K562 (cell line): ENCODE data around the gene DMBT1. TPM values are rescaled to one million over a fixed set of nuclear protein-coding genes. Genes with fewer than 3 reads are reported as not detected.
A peak's percentile ranks its signal among the peaks of the same experiment; 100 is the strongest.

Source experiments
- BMI1 ChIP-seq: fragments of 150-350 bp; IDR thresholded peaks from 2 replicates; pipeline ENCODE4 v1.6.1; 2014; ENCODE audit warnings: low read length
- FOXK1 ChIP-seq: sonication (generic); formaldehyde crosslinking; IDR thresholded peaks from 2 replicates; pipeline ENCODE4 v1.8.0; 2022; ENCODE audit warnings: missing genetic modification reagents, mild to moderate bottlenecking, borderline replicate concordance
- HDAC1 ChIP-seq, 2 experiments: fragments of 450-650 bp; IDR thresholded peaks; 2 replicates each; pipeline ENCODE4 v1.6.1; 2016 to 2017; ENCODE audit warnings: inconsistent platforms in 1 of 2, mild to moderate bottlenecking in 1 of 2, moderate library complexity in 1 of 2
- HMG20B ChIP-seq: fragments of 250-450 bp; sonication (Bioruptor Pico); IDR thresholded peaks from 2 replicates; pipeline ENCODE4 v1.5.0; 2021; ENCODE audit warnings: mild to moderate bottlenecking
- HNRNPL ChIP-seq: fragments of 200-400 bp; formaldehyde crosslinking; IDR thresholded peaks from 2 replicates; pipeline ENCODE4 v1.6.1; 2017; ENCODE audit warnings: low read depth, mild to moderate bottlenecking, low read length
- KDM1A ChIP-seq, 2 experiments: fragments of 450-650 bp; IDR thresholded peaks; 2 replicates each; pipeline ENCODE4 v1.6.1; 2016; ENCODE audit warnings: mild to moderate bottlenecking in 2 of 2
- NR3C1 ChIP-seq: sonication (generic); formaldehyde crosslinking; IDR thresholded peaks from 2 replicates; pipeline ENCODE4 v1.8.1; 2022; ENCODE audit warnings: missing genetic modification reagents
- RBM15 ChIP-seq: fragments of 200-400 bp; formaldehyde crosslinking; IDR thresholded peaks from 2 replicates; pipeline ENCODE4 v1.6.1; 2018; ENCODE audit warnings: mild to moderate bottlenecking, low read length, moderate library complexity; ENCODE audit not compliant: insufficient read depth
- SAFB2 ChIP-seq: fragments of 200-400 bp; formaldehyde crosslinking; IDR thresholded peaks from 2 replicates; pipeline ENCODE4 v1.6.1; 2018; ENCODE audit warnings: borderline replicate concordance, low read length, low read depth, moderate library complexity; ENCODE audit not compliant: severe bottlenecking
- ZKSCAN8 ChIP-seq: fragments of 200-800 bp; sonication (Bioruptor generic); IDR thresholded peaks from 2 replicates; pipeline ENCODE4 v1.6.1; 2016; ENCODE audit warnings: missing genetic modification characterization, missing compliant biosample characterization
- ZSCAN32 ChIP-seq: fragments of 450-650 bp; formaldehyde crosslinking; IDR thresholded peaks from 2 replicates; pipeline ENCODE4 v1.4.0; 2020; ENCODE audit warnings: mild to moderate bottlenecking, moderate library complexity
- ZZZ3 ChIP-seq: fragments of 450-650 bp; IDR thresholded peaks from 2 replicates; pipeline ENCODE4 v1.6.1; 2016; ENCODE audit warnings: antibody characterized with exemption, mild to moderate bottlenecking, moderate library complexity
- polyA plus RNA-seq, 8 experiments: library from polyadenylated mRNA; depleted of rRNA in 4 of 8; stranded (reverse) in 5 of 8; unstranded in 3 of 8; fragments of >200 nt; fragmentation: Nextera tagmentation in 2 of 8; fragmentation: Illumina TruSeq in 1 of 8; extraction: Ambion mirVana in 2 of 8; extraction: Trizol in 1 of 8; gene quantifications; 2 replicates each; pipeline versions ENCODE4 v1.2.1 to v1.2.3, GENCODE V29; 2011 to 2014; ENCODE audit warnings: inconsistent platforms in 1 of 8, missing spikeins in 1 of 8
- total RNA-seq, 7 experiments: library from RNA; depleted of rRNA in 6 of 7; stranded (reverse); fragments of >200 nt in 6 of 7; fragmentation: Illumina TruSeq in 2 of 7; extraction: Trizol in 2 of 7; gene quantifications; 2 replicates each; pipeline versions ENCODE4 v1.2.1 to v1.2.3, GENCODE V29; 2011 to 2021; ENCODE audit warnings: low replicate concordance in 1 of 7
- TF ChIP-seq, protein P1 (sequence below): fragments of 450-650 bp; formaldehyde crosslinking; conservative IDR thresholded peaks from 2 replicates; pipeline ENCODE4 v1.4.0; 2022; ENCODE audit warnings: mild to moderate bottlenecking, missing genetic modification characterization
- TF ChIP-seq, protein P2 (sequence below), 2 experiments: fragments of 450-650 bp; formaldehyde crosslinking in 1 of 2; IDR thresholded peaks; 2 replicates each; pipeline versions ENCODE4 v1.4.0 to v1.6.1; 2014 to 2020; ENCODE audit warnings: mild to moderate bottlenecking in 2 of 2, borderline replicate concordance in 1 of 2, low read depth in 1 of 2
- TF ChIP-seq, protein P3 (sequence below): fragments of 450-650 bp; IDR thresholded peaks from 2 replicates; pipeline ENCODE4 v1.6.1; 2016; ENCODE audit warnings: borderline replicate concordance

Gene DMBT1
- total and polyA plus RNA-seq, 9 of the 15 experiments (the other 6 are each of a cell fraction or from before 2014, with no cell fraction given): 0.01 to 0.07 TPM; not detected in 7

DNA sequence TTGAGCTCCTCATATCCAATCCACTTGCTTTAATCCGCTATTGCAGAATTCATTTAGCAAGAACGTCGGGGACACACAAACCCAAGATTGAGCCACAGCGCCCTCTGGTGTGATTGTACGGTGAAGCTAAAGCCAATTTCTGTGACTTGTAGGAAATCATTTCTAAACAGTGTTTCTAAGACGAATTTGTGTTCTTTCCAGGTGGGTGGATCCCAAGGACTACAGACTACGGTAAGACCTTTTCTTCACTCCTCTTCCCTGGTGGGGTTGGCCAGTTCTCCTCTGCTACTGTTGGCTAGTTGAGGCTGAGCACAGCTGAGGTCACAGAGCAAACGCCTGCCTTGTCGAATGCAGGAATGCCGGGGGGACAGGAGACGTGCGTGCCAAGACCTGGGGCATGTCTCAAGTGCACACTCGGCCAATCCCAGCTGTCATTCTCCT, 5.2 kb downstream of the DMBT1 start (continued):
- TF ChIP-seq, protein P1, sequence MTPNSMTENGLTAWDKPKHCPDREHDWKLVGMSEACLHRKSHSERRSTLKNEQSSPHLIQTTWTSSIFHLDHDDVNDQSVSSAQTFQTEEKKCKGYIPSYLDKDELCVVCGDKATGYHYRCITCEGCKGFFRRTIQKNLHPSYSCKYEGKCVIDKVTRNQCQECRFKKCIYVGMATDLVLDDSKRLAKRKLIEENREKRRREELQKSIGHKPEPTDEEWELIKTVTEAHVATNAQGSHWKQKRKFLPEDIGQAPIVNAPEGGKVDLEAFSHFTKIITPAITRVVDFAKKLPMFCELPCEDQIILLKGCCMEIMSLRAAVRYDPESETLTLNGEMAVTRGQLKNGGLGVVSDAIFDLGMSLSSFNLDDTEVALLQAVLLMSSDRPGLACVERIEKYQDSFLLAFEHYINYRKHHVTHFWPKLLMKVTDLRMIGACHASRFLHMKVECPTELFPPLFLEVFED (CRISPR knock-in tag): no peak
- TF ChIP-seq HNRNPL (no peak), ZKSCAN8 (CRISPR knock-in tag) (no peak), BMI1 (no peak), ZSCAN32 (CRISPR knock-in tag) (no peak), HDAC1 (IDR thresholded peaks at IDR 0.05) (no peak), KDM1A (IDR thresholded peaks at IDR 0.05) (no peak), FOXK1 (CRISPR knock-in tag) (no peak), HMG20B (no peak), RBM15 (no peak), ZZZ3 (no peak), NR3C1 (CRISPR knock-in tag) (no peak), SAFB2 (no peak)
- TF ChIP-seq, protein P2, sequence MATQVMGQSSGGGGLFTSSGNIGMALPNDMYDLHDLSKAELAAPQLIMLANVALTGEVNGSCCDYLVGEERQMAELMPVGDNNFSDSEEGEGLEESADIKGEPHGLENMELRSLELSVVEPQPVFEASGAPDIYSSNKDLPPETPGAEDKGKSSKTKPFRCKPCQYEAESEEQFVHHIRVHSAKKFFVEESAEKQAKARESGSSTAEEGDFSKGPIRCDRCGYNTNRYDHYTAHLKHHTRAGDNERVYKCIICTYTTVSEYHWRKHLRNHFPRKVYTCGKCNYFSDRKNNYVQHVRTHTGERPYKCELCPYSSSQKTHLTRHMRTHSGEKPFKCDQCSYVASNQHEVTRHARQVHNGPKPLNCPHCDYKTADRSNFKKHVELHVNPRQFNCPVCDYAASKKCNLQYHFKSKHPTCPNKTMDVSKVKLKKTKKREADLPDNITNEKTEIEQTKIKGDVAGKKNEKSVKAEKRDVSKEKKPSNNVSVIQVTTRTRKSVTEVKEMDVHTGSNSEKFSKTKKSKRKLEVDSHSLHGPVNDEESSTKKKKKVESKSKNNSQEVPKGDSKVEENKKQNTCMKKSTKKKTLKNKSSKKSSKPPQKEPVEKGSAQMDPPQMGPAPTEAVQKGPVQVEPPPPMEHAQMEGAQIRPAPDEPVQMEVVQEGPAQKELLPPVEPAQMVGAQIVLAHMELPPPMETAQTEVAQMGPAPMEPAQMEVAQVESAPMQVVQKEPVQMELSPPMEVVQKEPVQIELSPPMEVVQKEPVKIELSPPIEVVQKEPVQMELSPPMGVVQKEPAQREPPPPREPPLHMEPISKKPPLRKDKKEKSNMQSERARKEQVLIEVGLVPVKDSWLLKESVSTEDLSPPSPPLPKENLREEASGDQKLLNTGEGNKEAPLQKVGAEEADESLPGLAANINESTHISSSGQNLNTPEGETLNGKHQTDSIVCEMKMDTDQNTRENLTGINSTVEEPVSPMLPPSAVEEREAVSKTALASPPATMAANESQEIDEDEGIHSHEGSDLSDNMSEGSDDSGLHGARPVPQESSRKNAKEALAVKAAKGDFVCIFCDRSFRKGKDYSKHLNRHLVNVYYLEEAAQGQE (IDR thresholded peaks at IDR 0.05; ENCODE audit: borderline replicate concordance): peak; percentile 48; the same call in 1 of the 2 replicates
- TF ChIP-seq, protein P2 (CRISPR knock-in tag; IDR thresholded peaks at IDR 0.05; ENCODE audit: low read depth): no peak
- TF ChIP-seq, protein P3, sequence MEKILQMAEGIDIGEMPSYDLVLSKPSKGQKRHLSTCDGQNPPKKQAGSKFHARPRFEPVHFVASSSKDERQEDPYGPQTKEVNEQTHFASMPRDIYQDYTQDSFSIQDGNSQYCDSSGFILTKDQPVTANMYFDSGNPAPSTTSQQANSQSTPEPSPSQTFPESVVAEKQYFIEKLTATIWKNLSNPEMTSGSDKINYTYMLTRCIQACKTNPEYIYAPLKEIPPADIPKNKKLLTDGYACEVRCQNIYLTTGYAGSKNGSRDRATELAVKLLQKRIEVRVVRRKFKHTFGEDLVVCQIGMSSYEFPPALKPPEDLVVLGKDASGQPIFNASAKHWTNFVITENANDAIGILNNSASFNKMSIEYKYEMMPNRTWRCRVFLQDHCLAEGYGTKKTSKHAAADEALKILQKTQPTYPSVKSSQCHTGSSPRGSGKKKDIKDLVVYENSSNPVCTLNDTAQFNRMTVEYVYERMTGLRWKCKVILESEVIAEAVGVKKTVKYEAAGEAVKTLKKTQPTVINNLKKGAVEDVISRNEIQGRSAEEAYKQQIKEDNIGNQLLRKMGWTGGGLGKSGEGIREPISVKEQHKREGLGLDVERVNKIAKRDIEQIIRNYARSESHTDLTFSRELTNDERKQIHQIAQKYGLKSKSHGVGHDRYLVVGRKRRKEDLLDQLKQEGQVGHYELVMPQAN: no peak
